Measurements from ENCODE around the gene HPRT1. TPM values are rescaled to one million over a fixed set of nuclear protein-coding genes. Genes with fewer than 3 reads are reported as not detected.

Gene HPRT1, protein sequence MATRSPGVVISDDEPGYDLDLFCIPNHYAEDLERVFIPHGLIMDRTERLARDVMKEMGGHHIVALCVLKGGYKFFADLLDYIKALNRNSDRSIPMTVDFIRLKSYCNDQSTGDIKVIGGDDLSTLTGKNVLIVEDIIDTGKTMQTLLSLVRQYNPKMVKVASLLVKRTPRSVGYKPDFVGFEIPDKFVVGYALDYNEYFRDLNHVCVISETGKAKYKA
- total RNA-seq, result 10 to 100 TPM in 2 of 3 donors, 1 to 10 TPM in 1; 8.0 to 15.1 (median 11.9) TPM

DNA sequence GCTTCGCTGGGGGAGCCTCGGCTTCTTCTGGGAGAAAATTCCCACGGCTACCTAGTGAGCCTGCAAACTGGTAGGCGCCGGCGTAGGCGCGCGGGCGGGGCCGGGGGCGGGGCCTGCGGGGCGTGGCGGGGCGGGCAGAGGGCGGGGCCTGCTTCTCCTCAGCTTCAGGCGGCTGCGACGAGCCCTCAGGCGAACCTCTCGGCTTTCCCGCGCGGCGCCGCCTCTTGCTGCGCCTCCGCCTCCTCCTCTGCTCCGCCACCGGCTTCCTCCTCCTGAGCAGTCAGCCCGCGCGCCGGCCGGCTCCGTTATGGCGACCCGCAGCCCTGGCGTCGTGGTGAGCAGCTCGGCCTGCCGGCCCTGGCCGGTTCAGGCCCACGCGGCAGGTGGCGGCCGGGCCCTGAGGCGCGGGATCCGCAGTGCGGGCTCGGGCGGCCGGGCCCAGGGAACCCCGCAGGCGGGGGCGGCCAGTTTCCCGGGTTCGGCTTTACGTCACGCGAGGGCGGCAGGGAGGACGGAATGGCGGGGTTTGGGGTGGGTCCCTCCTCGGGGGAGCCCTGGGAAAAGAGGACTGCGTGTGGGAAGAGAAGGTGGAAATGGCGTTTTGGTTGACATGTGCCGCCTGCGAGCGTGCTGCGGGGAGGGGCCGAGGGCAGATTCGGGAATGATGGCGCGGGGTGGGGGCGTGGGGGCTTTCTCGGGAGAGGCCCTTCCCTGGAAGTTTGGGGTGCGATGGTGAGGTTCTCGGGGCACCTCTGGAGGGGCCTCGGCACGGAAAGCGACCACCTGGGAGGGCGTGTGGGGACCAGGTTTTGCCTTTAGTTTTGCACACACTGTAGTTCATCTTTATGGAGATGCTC, at the start of gene HPRT1:
HPRT1 (plus strand) TSS at position 161 of the 857 bp plus-strand sequence; CDS start at position 308, 147 bp downstream.
- DNase-seq (ENCODE audit: low spot score in 2 of 2), result peak; percentile 50 to 61

DNA sequence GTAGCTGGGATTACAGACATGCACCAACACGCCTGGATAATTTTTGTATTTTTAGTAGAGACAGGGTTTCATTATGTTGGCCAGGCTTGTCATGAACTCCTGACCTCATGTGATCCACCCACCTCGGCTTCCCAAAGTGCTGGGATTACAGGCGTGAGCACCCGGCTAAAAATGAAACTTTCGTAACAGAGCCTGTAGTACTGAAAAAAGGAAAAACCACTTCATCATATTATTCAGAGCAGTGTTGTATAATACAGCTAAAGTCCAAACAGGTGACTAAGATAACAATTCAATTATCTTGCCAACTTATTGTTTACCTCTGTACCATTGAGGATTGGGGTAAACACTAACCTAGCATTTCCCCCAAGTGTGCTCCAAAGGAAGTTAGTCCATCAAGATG, 43.9 kb upstream of the HPRT1 start:
- Histone ChIP-seq H3K9me3 (no peaks in the 10 kb centered on the region), H3K27ac (no peak overlapping the region), H3K36me3 (no peaks in the 10 kb centered on the region), H3K4me1 (no peaks in the 10 kb centered on the region), H3K4me3 (no peak overlapping the region), H3K27me3 (peaks cover 0 to 9% of the 10 kb centered on the region in 2 donors)
- TF ChIP-seq POLR2A (IDR thresholded peaks at IDR 0.05) (no peak), CTCF (IDR thresholded peaks at IDR 0.05) (no peak), POLR2AphosphoS5 (IDR thresholded peaks at IDR 0.05) (no peak)
- no peak for DNase-seq (ENCODE audit: low spot score in 2 of 2)
- intact Hi-C loops (cut with DNase I; ENCODE audit: low total_unique reads), result no loop called here

More for the DNA sequence above, at the start of gene HPRT1:
- H3K9me3 ChIP-seq, result no peaks in the 10 kb centered on the region
- peak within 1 kb of the TSS; percentile 57 to 81 (median 73) for H3K4me3 ChIP-seq
- no peaks in the 10 kb centered on the region for H3K4me1 ChIP-seq
- H3K27ac ChIP-seq, result peak within 1 kb of the TSS; percentile 54 to 82
- H3K27me3 ChIP-seq, result peaks cover 0 to 16% of the 10 kb centered on the region in 2 donors
- intact Hi-C loops (cut with DNase I; ENCODE audit: low total_unique reads), result no loop called here
- no peaks in the 10 kb centered on the region for H3K36me3 ChIP-seq
- TF ChIP-seq POLR2A (IDR thresholded peaks at IDR 0.05) (no peak), CTCF (IDR thresholded peaks at IDR 0.05) (no peak), POLR2AphosphoS5 (IDR thresholded peaks at IDR 0.05) (no peak)

- no peak overlapping the region for H3K27ac ChIP-seq
- peaks cover 4% of the 10 kb centered on the region for H3K36me3 ChIP-seq
- H3K27me3 ChIP-seq, result peaks cover 0 to 20% of the 10 kb centered on the region in 2 donors
- no peaks in the 10 kb centered on the region for H3K9me3 ChIP-seq
- TF ChIP-seq CTCF (IDR thresholded peaks at IDR 0.05) (no peak), POLR2A (IDR thresholded peaks at IDR 0.05) (no peak), POLR2AphosphoS5 (IDR thresholded peaks at IDR 0.05) (no peak)
- no peak for DNase-seq (ENCODE audit: low spot score in 2 of 2)
- no peak overlapping the region for H3K4me3 ChIP-seq
- intact Hi-C loops (cut with DNase I; ENCODE audit: low total_unique reads), result no loop called here
- no peaks in the 10 kb centered on the region for H3K4me1 ChIP-seq
These were observed 41.5 kb upstream of the HPRT1 start for GRCh38 chrX:134418317-134419113.

GRCh38 chrX:134419784-134420183, 40.2 kb upstream of the HPRT1 start:
- peaks cover 0 to 20% of the 10 kb centered on the region in 2 donors for H3K27me3 ChIP-seq
- no peak for DNase-seq (ENCODE audit: low spot score in 2 of 2)
- no peak overlapping the region for H3K27ac ChIP-seq
- intact Hi-C loops (cut with DNase I; ENCODE audit: low total_unique reads), result no loop called here
- H3K9me3 ChIP-seq, result no peaks in the 10 kb centered on the region
- H3K36me3 ChIP-seq, result peaks cover 4% of the 10 kb centered on the region
- no peaks in the 10 kb centered on the region for H3K4me1 ChIP-seq
- no peak for TF ChIP-seq CTCF (IDR thresholded peaks at IDR 0.05)
- TF ChIP-seq POLR2A (IDR thresholded peaks at IDR 0.05), result no peak
- TF ChIP-seq POLR2AphosphoS5 (IDR thresholded peaks at IDR 0.05), result no peak
- no peak overlapping the region for H3K4me3 ChIP-seq
